Left ventricle myocardium superior (tissue), 1 donor: Measurements from ENCODE around the gene CHST9. TPM values are rescaled to one million over a fixed set of nuclear protein-coding genes. Genes with fewer than 3 reads are reported as not detected.
"Not testable (repeated sequence)": the region's sequence is repeated elsewhere in the genome, so short reads cannot be mapped to it uniquely, and the experiment has no call there.

Experiments
- ATAC-seq: fragments of 200-7000 bp; cut with Tn5 transposase; one replicate; pipeline ENCODE4 v1.9.1; 2020; ENCODE audit warnings: mild to moderate bottlenecking, moderate library complexity
- DNase-seq: peaks from one replicate; pipeline ENCODE4 v3.0.0-alpha.2; 2020
- intact Hi-C: fragments of 100-400 bp; cut with micrococcal nuclease; formaldehyde crosslinking; loops from one replicate; pipeline ENCODE4 v1.11.0; 2022
- total RNA-seq: library from RNA; stranded (reverse); fragmentation: NEBNext Ultra II Directional; extraction: Animal tissue kit (Norgen Biotek cat#: 25700); gene quantifications from one replicate; pipeline ENCODE4 v1.2.1, GENCODE V29; 2021
- donor health status: DM: no; HTN: yes; CAD: no; lungs with severe emphysema.

The CHST9 gene
- total RNA-seq, 1 donor from 2014 or later = 7.0 TPM

- intact Hi-C loops = no loop called here
- ATAC-seq (no peak), DNase-seq (no peak)
Measured at GRCh38 chr18:26971409-26971808, 213.7 kb downstream of the CHST9 start.

- no peak for ATAC-seq
- intact Hi-C loops = no loop called here
Measured at GRCh38 chr18:26970637-26971036, 214.5 kb downstream of the CHST9 start.

GRCh38 chr18:26965206-26965605 lies 219.9 kb downstream of the CHST9 start:
- no peak for DNase-seq
- intact Hi-C loops = no loop called here
- ATAC-seq = peak; percentile 57

More at GRCh38 chr18:26970637-26971036, 214.5 kb downstream of the CHST9 start:
- DNase-seq = no peak

- intact Hi-C loops = no loop called here
- no peak for DNase-seq
- ATAC-seq = no peak
Measured at GRCh38 chr18:26963292-26963691, 221.8 kb downstream of the CHST9 start.

GRCh38 chr18:26961839-26962238 lies 223.3 kb downstream of the CHST9 start:
- intact Hi-C loops = no loop called here
- ATAC-seq (no peak), DNase-seq (no peak)

- ATAC-seq (no peak), DNase-seq (no peak)
- intact Hi-C loops = no loop called here
Measured at GRCh38 chr18:26960911-26961310, 224.2 kb downstream of the CHST9 start.

GRCh38 chr18:26956863-26957262 lies 228.2 kb downstream of the CHST9 start:
- intact Hi-C loops = no loop called here
- no peak for DNase-seq
- no peak for ATAC-seq

GRCh38 chr18:26948703-26949102 lies 236.4 kb downstream of the CHST9 start:
- intact Hi-C loops = no loop called here
- DNase-seq (no peak), ATAC-seq (no peak)

- ATAC-seq = no peak
- no peak for DNase-seq
- intact Hi-C loops = no loop called here
Measured at GRCh38 chr18:26943906-26944305, 241.2 kb downstream of the CHST9 start.

GRCh38 chr18:26941584-26941983 lies 243.5 kb downstream of the CHST9 start:
- intact Hi-C loops = no loop called here

GRCh38 chr18:26940744-26941398 lies 244.2 kb downstream of the CHST9 start:
- peak; percentile 30 for ATAC-seq
- no peak for DNase-seq
- intact Hi-C loops = no loop called here

More at GRCh38 chr18:26941584-26941983, 243.5 kb downstream of the CHST9 start:
- no peak for ATAC-seq
- DNase-seq = no peak

- intact Hi-C loops = no loop called here
- ATAC-seq (no peak), DNase-seq (no peak)
Measured at GRCh38 chr18:26931659-26932058, 253.4 kb downstream of the CHST9 start.

- no peak for DNase-seq
- intact Hi-C loops = no loop called here
- ATAC-seq = no peak
Measured at GRCh38 chr18:26930630-26931029, 254.5 kb downstream of the CHST9 start.

- DNase-seq (no peak), ATAC-seq (no peak)
- intact Hi-C loops = no loop called here
Measured at GRCh38 chr18:26928670-26929313, 256.3 kb downstream of the CHST9 start.

GRCh38 chr18:26927822-26928221 lies 257.3 kb downstream of the CHST9 start:
- ATAC-seq, DNase-seq, intact Hi-C loops: not testable (repeated sequence)

GRCh38 chr18:26926066-26926675 lies 258.9 kb downstream of the CHST9 start:
- DNase-seq = no peak
- intact Hi-C loops = no loop called here
- no peak for ATAC-seq

- intact Hi-C loops = no loop called here
- DNase-seq = no peak
- no peak for ATAC-seq
Measured at GRCh38 chr18:26925313-26925712, 259.8 kb downstream of the CHST9 start.

GRCh38 chr18:26922313-26922712 lies 262.8 kb downstream of the CHST9 start:
- ATAC-seq (no peak), DNase-seq (no peak)
- intact Hi-C loops = no loop called here

- intact Hi-C loops = no loop called here
- DNase-seq (no peak), ATAC-seq (no peak)
Measured at GRCh38 chr18:26920644-26921043, 264.5 kb downstream of the CHST9 start.

GRCh38 chr18:26919627-26920026 lies 265.5 kb downstream of the CHST9 start:
- intact Hi-C loops = no loop called here
- peak; percentile 23 for ATAC-seq
- DNase-seq = no peak

GRCh38 chr18:26919201-26919600 lies 265.9 kb downstream of the CHST9 start:
- ATAC-seq = no peak
- intact Hi-C loops = no loop called here
- DNase-seq = no peak
